Hepatocyte (in vitro differentiated cells): ENCODE measurements around the gene LRRC4. TPM values are rescaled to one million over a fixed set of nuclear protein-coding genes. Genes with fewer than 3 reads are reported as not detected.

Experiments
- DNase-seq: peaks from one replicate; pipeline ENCODE4 v3.0.0-alpha.2; 2016; ENCODE audit warnings: low spot score
- H2AFZ ChIP-seq: fragments of 200-600 bp; sonication (generic); 2 replicates; pipeline ENCODE4 v1.6.0; 2016; ENCODE audit warnings: antibody characterized with exemption, mild to moderate bottlenecking
- H3K27ac ChIP-seq: fragments of 200-600 bp; sonication (generic); 2 replicates; pipeline ENCODE4 v1.5.1; 2016; ENCODE audit warnings: mild to moderate bottlenecking
- H3K27me3 ChIP-seq: fragments of 200-600 bp; sonication (generic); 2 replicates; pipeline ENCODE4 v1.6.1; 2016
- H3K36me3 ChIP-seq: fragments of 200-600 bp; sonication (generic); replicated peaks from 2 replicates; pipeline ENCODE4 v1.5.1; 2016; ENCODE audit warnings: low read depth; ENCODE audit not compliant: insufficient read depth
- H3K4me1 ChIP-seq: fragments of 200-600 bp; sonication (generic); 2 replicates; pipeline ENCODE4 v1.5.1; 2016; ENCODE audit warnings: mild to moderate bottlenecking, moderate library complexity; ENCODE audit not compliant: insufficient read depth
- H3K4me2 ChIP-seq: fragments of 200-600 bp; sonication (generic); 2 replicates; pipeline ENCODE4 v1.6.0; 2016
- H3K4me3 ChIP-seq: fragments of 200-600 bp; sonication (generic); 2 replicates; pipeline ENCODE4 v1.5.1; 2016; ENCODE audit warnings: mild to moderate bottlenecking
- H3K79me2 ChIP-seq: fragments of 200-600 bp; sonication (generic); 2 replicates; pipeline ENCODE4 v1.6.0; 2017; ENCODE audit warnings: mild to moderate bottlenecking
- H3K9me2 ChIP-seq: fragments of 200-600 bp; sonication (generic); replicated peaks from 2 replicates; pipeline ENCODE4 v1.6.0; 2017; ENCODE audit warnings: mild to moderate bottlenecking; ENCODE audit not compliant: insufficient read depth
- H3K9me3 ChIP-seq: fragments of 200-600 bp; sonication (generic); 2 replicates; pipeline ENCODE4 v1.5.1; 2016; ENCODE audit warnings: low read depth, mild to moderate bottlenecking
- H4K20me1 ChIP-seq: fragments of 200-600 bp; sonication (generic); 2 replicates; pipeline ENCODE4 v1.6.0; 2016; ENCODE audit warnings: mild to moderate bottlenecking; ENCODE audit not compliant: insufficient read depth, poor library complexity, severe bottlenecking
- EZH2 ChIP-seq: fragments of 200-600 bp; sonication (generic); IDR thresholded peaks from 2 replicates; pipeline ENCODE4 v1.6.1; 2016; ENCODE audit warnings: antibody characterized with exemption, mild to moderate bottlenecking, borderline replicate concordance
- EZH2phosphoT487 ChIP-seq: fragments of 200-600 bp; sonication (generic); IDR thresholded peaks from one replicate; pipeline ENCODE4 v1.6.1; 2018; ENCODE audit warnings: antibody characterized with exemption, mild to moderate bottlenecking, low read depth, moderate library complexity; ENCODE audit not compliant: unreplicated experiment, severe bottlenecking
- WGBS: methylation state at CpG from one replicate; pipeline ENCODE4 v1.1.6; 2016; ENCODE audit warnings: low lambda C conversion rate; ENCODE audit errors: missing lambda C conversion rate; 5-methylcytosine and 5-hydroxymethylcytosine counted together
- polyA plus RNA-seq: library from polyadenylated mRNA; unstranded; fragments of >200 nt; fragmentation: Nextera tagmentation; extraction: Ambion mirVana; gene quantifications from 2 replicates; pipeline ENCODE4 v1.2.1, GENCODE V29; 2016
- total RNA-seq: library from RNA; depleted of rRNA; stranded (reverse); fragments of >200 nt; gene quantifications from 2 replicates; pipeline ENCODE4 v1.2.3, GENCODE V29; 2014
- TF ChIP-seq, protein P1 (sequence below): fragments of 200-600 bp; sonication (generic); IDR thresholded peaks from 2 replicates; pipeline ENCODE4 v1.5.1; 2016; ENCODE audit warnings: antibody characterized with exemption, mild to moderate bottlenecking; ENCODE audit not compliant: poor library complexity

The LRRC4 gene
- total and polyA plus RNA-seq, 2 experiments from 2014 or later: 3.9 to 15.1 TPM

DNA sequence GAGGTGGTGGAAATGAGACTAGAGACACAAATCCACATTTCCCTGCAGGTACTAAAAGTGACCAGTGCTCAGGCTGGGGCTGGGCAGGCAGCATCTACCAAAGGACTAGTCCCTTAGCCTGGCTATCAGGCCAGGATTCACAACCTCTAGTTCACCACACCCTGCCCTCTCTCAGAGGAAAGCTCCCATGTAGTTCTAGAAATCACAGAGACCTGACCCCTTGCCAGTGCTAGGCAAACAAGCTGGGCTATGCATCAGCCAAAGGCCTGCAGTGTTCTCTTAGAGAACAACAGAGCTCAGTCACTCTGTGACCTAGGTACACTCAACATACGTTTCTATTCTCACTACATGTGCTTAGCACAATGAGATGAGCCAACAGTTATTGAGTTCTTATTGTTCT lies 26.7 kb upstream of the LRRC4 start:
- TF ChIP-seq, protein P1, sequence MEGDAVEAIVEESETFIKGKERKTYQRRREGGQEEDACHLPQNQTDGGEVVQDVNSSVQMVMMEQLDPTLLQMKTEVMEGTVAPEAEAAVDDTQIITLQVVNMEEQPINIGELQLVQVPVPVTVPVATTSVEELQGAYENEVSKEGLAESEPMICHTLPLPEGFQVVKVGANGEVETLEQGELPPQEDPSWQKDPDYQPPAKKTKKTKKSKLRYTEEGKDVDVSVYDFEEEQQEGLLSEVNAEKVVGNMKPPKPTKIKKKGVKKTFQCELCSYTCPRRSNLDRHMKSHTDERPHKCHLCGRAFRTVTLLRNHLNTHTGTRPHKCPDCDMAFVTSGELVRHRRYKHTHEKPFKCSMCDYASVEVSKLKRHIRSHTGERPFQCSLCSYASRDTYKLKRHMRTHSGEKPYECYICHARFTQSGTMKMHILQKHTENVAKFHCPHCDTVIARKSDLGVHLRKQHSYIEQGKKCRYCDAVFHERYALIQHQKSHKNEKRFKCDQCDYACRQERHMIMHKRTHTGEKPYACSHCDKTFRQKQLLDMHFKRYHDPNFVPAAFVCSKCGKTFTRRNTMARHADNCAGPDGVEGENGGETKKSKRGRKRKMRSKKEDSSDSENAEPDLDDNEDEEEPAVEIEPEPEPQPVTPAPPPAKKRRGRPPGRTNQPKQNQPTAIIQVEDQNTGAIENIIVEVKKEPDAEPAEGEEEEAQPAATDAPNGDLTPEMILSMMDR: no peak
- TF ChIP-seq EZH2phosphoT487 (no peak), EZH2 (no peak)
- H2AFZ ChIP-seq: no peak overlapping the region
- 83% methylated on average over 1 of the region's 1 CpG for WGBS
- H3K79me2 ChIP-seq: no peaks in the 10 kb centered on the region
- H3K9me3 ChIP-seq: no peaks in the 10 kb centered on the region
- no peaks in the 10 kb centered on the region for H3K4me1 ChIP-seq
- no peak overlapping the region for H3K27ac ChIP-seq
- H3K36me3 ChIP-seq: no peaks in the 10 kb centered on the region
- no peaks in the 10 kb centered on the region for H3K27me3 ChIP-seq
- no peaks in the 10 kb centered on the region for H3K9me2 ChIP-seq
- no peak for DNase-seq
- H3K4me2 ChIP-seq: no peak overlapping the region
- no peak overlapping the region for H3K4me3 ChIP-seq
- H4K20me1 ChIP-seq: peaks cover 5% of the 10 kb centered on the region

GRCh38 chr7:128056901-128057300 lies 25.7 kb upstream of the LRRC4 start:
- peaks cover 5% of the 10 kb centered on the region for H4K20me1 ChIP-seq
- no peaks in the 10 kb centered on the region for H3K36me3 ChIP-seq
- no peak overlapping the region for H3K4me3 ChIP-seq
- no peaks in the 10 kb centered on the region for H3K9me2 ChIP-seq
- H3K79me2 ChIP-seq: no peaks in the 10 kb centered on the region
- H3K27ac ChIP-seq: no peak overlapping the region
- no peak overlapping the region for H2AFZ ChIP-seq
- WGBS: 83% methylated on average over 8 of the region's 8 CpGs
- H3K27me3 ChIP-seq: no peaks in the 10 kb centered on the region
- H3K9me3 ChIP-seq: no peaks in the 10 kb centered on the region
- H3K4me2 ChIP-seq: no peak overlapping the region
- H3K4me1 ChIP-seq: no peaks in the 10 kb centered on the region
- TF ChIP-seq EZH2phosphoT487 (no peak), EZH2 (no peak)
- TF ChIP-seq, protein P1: no peak
- peak; percentile 25 for DNase-seq

DNA sequence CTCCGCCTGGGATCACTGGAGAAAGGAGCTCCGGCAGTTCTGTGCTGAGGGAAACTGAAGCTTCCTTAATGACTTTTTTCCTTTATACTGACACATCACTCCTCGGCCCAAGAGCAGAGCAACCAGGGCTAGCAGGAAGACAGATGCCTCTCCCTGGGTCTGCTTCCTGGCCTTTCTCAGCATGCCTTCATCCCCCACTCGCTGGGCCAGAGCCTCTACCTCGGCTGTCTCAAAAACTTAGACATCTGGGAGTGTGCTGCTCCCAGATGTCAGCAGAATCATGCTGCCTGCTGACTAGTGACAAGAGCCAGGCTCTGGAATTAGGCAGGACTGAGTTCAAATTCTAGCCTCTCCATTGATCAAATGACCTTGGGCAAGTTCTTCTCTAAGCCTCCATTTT lies 24.4 kb upstream of the LRRC4 start:
- Histone ChIP-seq H3K4me2 (no peak overlapping the region), H3K36me3 (no peaks in the 10 kb centered on the region), H3K9me2 (no peaks in the 10 kb centered on the region), H3K4me3 (no peak overlapping the region), H3K27me3 (no peaks in the 10 kb centered on the region), H4K20me1 (peaks cover 5% of the 10 kb centered on the region), H2AFZ (no peak overlapping the region), H3K79me2 (no peaks in the 10 kb centered on the region), H3K9me3 (no peaks in the 10 kb centered on the region), H3K27ac (no peak overlapping the region), H3K4me1 (no peaks in the 10 kb centered on the region)
- 65% methylated on average over 5 of the region's 5 CpGs for WGBS
- no peak for DNase-seq
- TF ChIP-seq EZH2phosphoT487 (no peak), EZH2 (no peak)
- TF ChIP-seq, protein P1: no peak

DNA sequence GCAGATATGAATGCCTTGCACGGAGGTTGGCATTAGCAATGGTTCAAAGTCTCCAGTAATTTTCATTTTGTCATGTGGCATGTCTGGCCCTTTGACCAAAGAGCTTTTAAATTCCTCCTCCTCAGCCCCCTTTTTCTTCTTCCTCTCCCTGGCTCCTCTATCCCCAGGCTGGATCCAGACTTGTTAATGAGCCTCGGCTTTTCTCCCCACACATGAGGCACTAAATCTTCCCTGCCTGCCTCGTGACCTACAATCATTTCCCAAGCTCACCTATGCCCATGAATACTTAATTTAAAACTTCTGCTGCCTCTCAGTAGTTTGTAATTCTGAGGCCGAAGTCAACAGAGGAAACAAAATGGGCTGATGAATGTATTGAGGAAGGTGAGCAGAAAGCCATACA lies 23.3 kb upstream of the LRRC4 start:
- Histone ChIP-seq H3K79me2 (no peaks in the 10 kb centered on the region), H2AFZ (no peak overlapping the region), H3K4me2 (no peak overlapping the region), H4K20me1 (peaks cover under 1% of the 10 kb centered on the region), H3K9me2 (no peaks in the 10 kb centered on the region), H3K27me3 (no peaks in the 10 kb centered on the region), H3K36me3 (no peaks in the 10 kb centered on the region), H3K9me3 (no peaks in the 10 kb centered on the region), H3K4me3 (no peak overlapping the region), H3K27ac (no peak overlapping the region), H3K4me1 (no peaks in the 10 kb centered on the region)
- TF ChIP-seq EZH2phosphoT487 (no peak), EZH2 (no peak)
- TF ChIP-seq, protein P1: no peak
- DNase-seq: no peak
- WGBS: 81% methylated on average over 4 of the region's 4 CpGs
